Measurements from ENCODE around the gene KLHL17. TPM values are rescaled to one million over a fixed set of nuclear protein-coding genes. Genes with fewer than 3 reads are reported as not detected.

KLHL17 gene
- polyA plus RNA-seq, 1 donor = 6.8 TPM

DNA sequence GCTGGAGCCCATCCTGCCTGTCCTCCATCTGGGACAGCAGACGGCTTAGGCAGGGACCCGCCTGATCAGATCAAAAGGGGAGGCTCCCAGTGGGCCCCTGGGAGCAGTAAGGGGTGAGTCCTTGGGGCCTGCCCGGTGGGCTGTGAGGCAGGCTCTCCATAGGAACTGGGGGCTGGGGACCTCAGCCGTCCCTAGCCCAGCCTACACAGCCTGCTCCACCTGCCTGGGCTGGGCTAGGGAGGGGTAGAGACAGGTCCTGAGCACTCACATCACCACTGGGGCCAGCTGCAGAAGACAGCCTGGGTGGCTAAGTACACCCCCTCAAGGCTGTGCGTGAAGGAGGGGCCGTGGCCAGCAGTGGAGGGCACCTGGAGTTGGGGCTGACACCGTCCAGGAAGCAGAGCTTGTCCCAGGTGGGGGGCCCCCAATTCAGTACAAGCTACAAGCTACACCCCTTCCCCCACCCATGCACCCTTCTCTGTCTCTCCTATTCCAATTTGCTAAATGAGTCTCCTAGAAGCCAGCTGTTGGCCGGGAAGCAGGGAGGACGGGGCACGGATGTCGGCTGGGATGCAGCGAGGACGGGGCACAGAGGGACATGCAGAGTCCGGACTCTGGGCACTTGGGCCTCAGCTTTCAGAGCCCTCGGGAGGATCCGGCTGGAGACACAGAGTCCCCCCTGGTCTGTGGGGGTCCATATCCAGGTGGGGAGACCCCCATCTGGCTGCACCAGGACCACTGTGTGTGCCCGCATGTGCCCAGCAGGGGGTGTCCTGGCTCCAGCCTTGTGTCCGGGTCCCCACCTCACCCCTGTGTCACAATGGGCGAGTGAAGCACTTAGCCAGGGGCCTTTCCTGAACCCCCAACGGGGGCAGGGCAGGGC, 54.7 kb downstream of the KLHL17 start:
- no peak for DNase-seq
- Histone ChIP-seq H3K36me3 (ENCODE audit: control insufficient read depth, insufficient read depth, low read length) (no peaks in the 10 kb centered on the region), H3K9me3 (ENCODE audit: control insufficient read depth, low read depth, low read length) (peaks cover 8% of the 10 kb centered on the region), H3K4me3 (ENCODE audit: low read length) (no peak overlapping the region), H3K4me1 (ENCODE audit: control insufficient read depth, insufficient read depth, low read length) (peaks cover 13% of the 10 kb centered on the region), H3K27ac (ENCODE audit: low read length) (peak overlapping the region; percentile 6), H3K27me3 (ENCODE audit: control insufficient read depth, insufficient read depth, low read length) (no peaks in the 10 kb centered on the region)
- WGBS (ENCODE audit: insufficient coverage, low lambda C conversion rate) = no CpG with 5 or more reads among the region's 20 CpGs

Other genes with a start within 250 kb of the KLHL17 start
- gene SAMD11, start 36.7 kb upstream of the KLHL17 start, polyA plus RNA-seq = 18.1 TPM
- 49.2 TPM for gene NOC2L, start 1.3 kb upstream of the KLHL17 start, polyA plus RNA-seq
- 0.49 TPM for gene PLEKHN1, start 5.9 kb downstream of the KLHL17 start, polyA plus RNA-seq
- gene PERM1, start 21.5 kb downstream of the KLHL17 start, polyA plus RNA-seq = 0.22 TPM
- gene HES4, start 39.5 kb downstream of the KLHL17 start, polyA plus RNA-seq = 10.7 TPM
- gene ISG15, start 52.9 kb downstream of the KLHL17 start, polyA plus RNA-seq = 26.0 TPM
- 116 TPM for gene AGRN, start 59.5 kb downstream of the KLHL17 start, polyA plus RNA-seq
- 0.06 TPM for gene RNF223, start 113.7 kb downstream of the KLHL17 start, polyA plus RNA-seq
- 9.4 TPM for gene C1orf159, start 155.5 kb downstream of the KLHL17 start, polyA plus RNA-seq
- 0.64 TPM for gene TTLL10, start 213.3 kb downstream of the KLHL17 start, polyA plus RNA-seq
- 0.49 TPM for gene TNFRSF18, start 246.0 kb downstream of the KLHL17 start, polyA plus RNA-seq

All from large intestine (tissue), 3 donors.